Measurements from ENCODE around the gene BAG5. TPM values are rescaled to one million over a fixed set of nuclear protein-coding genes. Genes with fewer than 3 reads are reported as not detected.

Gene BAG5
- total RNA-seq, 1 experiment from 2014 or later: 76.5 TPM

- TSS peak; percentile 62 for BruUV-seq (replicated peaks)
Measured at GRCh38 chr14:103529383-103530365, 32.8 kb downstream of the BAG5 start.

GRCh38 chr14:103528587-103529382 is 33.7 kb downstream of the BAG5 start, which contains the start of gene TRMT61A:
Gene TRMT61A (plus strand): TSS chr14:103529196. CDS start chr14:103529979, 783 bp downstream.
- Histone ChIP-seq H3K4me1 (replicated peaks; ENCODE audit: insufficient read depth) (peaks cover 23% of the 10 kb centered on the region), H3K27me3 (ENCODE audit: insufficient read depth, low read depth) (no peaks in the 10 kb centered on the region), H3K79me2 (ENCODE audit: low read depth) (peaks cover 44% of the 10 kb centered on the region), H3K9me3 (ENCODE audit: insufficient read depth, low read depth) (no peaks in the 10 kb centered on the region), H3K27ac (peak within 1 kb of the TSS; percentile 23), H2AFZ (peak within 1 kb of the TSS; percentile 87), H3F3A (ENCODE audit: insufficient read depth, low read depth) (peaks cover 38% of the 10 kb centered on the region), H3K4me3 (peak within 1 kb of the TSS; percentile 79), H3K9me2 (ENCODE audit: insufficient read depth) (no peaks in the 10 kb centered on the region), H3K36me3 (ENCODE audit: low read depth) (peaks cover 18% of the 10 kb centered on the region; the same call in 1 of the 2 replicates), H3K4me2 (peak within 1 kb of the TSS; percentile 97), H4K20me1 (ENCODE audit: insufficient read depth) (peaks cover 32% of the 10 kb centered on the region)
- peak; percentile 89 to 93 for DNase-seq
- intact Hi-C loops (cut with micrococcal nuclease; ENCODE audit: unreplicated experiment): loop anchor here (1.0 kb wide), 1 partner anchor 12 kb away; no protein-coding TSS in a partner anchor
- CTCF ChIA-PET: interaction anchor here (0.7 to 1.9 kb wide), 4 partner anchors 10 to 194 kb away, joined by 3 to 10 read pairs (median 4); no protein-coding TSS in a partner anchor
- BruUV-seq (replicated peaks): TSS peak; percentile 74
- no peak for TF ChIP-seq CTCF (conservative IDR thresholded peaks at IDR 0.05)
- TF ChIP-seq EZH2 (IDR thresholded peaks at IDR 0.05; ENCODE audit: low read depth): no peak
- POLR2A ChIA-PET (ENCODE audit: unreplicated experiment): interaction anchor here (0.5 to 1.2 kb wide), 6 partner anchors 11 to 1136 kb away, joined by 3 to 10 read pairs (median 5); no protein-coding TSS in a partner anchor

More at GRCh38 chr14:103529383-103530365, 32.8 kb downstream of the BAG5 start:
- ChIA-PET CTCF (interaction anchor here (0.6 to 1.9 kb wide), 4 partner anchors 12 to 194 kb away, joined by 4 to 10 read pairs (median 4); no protein-coding TSS in a partner anchor), POLR2A (ENCODE audit: unreplicated experiment) (interaction anchor here (0.5 to 1.2 kb wide), 3 partner anchors 10 to 224 kb away, joined by 3 to 10 read pairs (median 5); no protein-coding TSS in a partner anchor)
- H3K36me3 ChIP-seq (ENCODE audit: low read depth): peaks cover 18% of the 10 kb centered on the region; the same call in 1 of the 2 replicates
- no peak for TF ChIP-seq EZH2 (IDR thresholded peaks at IDR 0.05; ENCODE audit: low read depth)
- no peak for TF ChIP-seq CTCF (conservative IDR thresholded peaks at IDR 0.05)
- no peaks in the 10 kb centered on the region for H3K27me3 ChIP-seq (ENCODE audit: insufficient read depth, low read depth)
- H3K9me3 ChIP-seq (ENCODE audit: insufficient read depth, low read depth): no peaks in the 10 kb centered on the region
- no peak for DNase-seq
- peaks cover 23% of the 10 kb centered on the region for H3K4me1 ChIP-seq (replicated peaks; ENCODE audit: insufficient read depth)
- peak overlapping the region; percentile 6; the same call in 1 of the 2 replicates for H3K27ac ChIP-seq
- H3K4me3 ChIP-seq: peak overlapping the region; percentile 79
- no peaks in the 10 kb centered on the region for H3K9me2 ChIP-seq (ENCODE audit: insufficient read depth)
- intact Hi-C loops (cut with micrococcal nuclease; ENCODE audit: unreplicated experiment): loop anchor here (1.0 kb wide), 1 partner anchor 11 kb away; no protein-coding TSS in a partner anchor
- H2AFZ ChIP-seq: peak overlapping the region; percentile 85
- H3F3A ChIP-seq (ENCODE audit: insufficient read depth, low read depth): peaks cover 29% of the 10 kb centered on the region; the same call in 1 of the 2 replicates
- peaks cover 44% of the 10 kb centered on the region for H3K79me2 ChIP-seq (ENCODE audit: low read depth)
- peaks cover 34% of the 10 kb centered on the region for H4K20me1 ChIP-seq (ENCODE audit: insufficient read depth)
- H3K4me2 ChIP-seq: peak overlapping the region; percentile 95
